ENCODE measurements around the gene RHOF.

Gene RHOF

DNA sequence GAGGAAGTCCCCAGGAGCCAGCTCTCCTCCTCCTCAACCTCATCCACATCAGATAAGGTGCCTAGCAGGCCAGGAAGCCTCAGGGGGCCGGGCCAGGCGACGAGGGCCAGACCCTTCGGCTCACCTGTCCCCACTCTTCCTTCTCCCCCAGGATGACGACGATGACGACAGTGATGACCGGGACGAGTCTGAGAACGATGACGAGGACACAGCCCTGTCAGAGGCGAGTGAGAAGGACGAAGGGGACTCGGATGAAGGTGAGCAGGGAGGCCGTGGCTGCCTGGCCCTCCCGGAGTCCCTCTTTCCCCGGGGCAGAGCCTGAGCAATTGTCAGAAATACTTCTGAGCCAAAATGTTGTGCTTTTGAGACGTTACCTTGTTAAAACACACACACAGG, 24.2 kb upstream of the RHOF start:
- DNase-seq = no peak

DNA sequence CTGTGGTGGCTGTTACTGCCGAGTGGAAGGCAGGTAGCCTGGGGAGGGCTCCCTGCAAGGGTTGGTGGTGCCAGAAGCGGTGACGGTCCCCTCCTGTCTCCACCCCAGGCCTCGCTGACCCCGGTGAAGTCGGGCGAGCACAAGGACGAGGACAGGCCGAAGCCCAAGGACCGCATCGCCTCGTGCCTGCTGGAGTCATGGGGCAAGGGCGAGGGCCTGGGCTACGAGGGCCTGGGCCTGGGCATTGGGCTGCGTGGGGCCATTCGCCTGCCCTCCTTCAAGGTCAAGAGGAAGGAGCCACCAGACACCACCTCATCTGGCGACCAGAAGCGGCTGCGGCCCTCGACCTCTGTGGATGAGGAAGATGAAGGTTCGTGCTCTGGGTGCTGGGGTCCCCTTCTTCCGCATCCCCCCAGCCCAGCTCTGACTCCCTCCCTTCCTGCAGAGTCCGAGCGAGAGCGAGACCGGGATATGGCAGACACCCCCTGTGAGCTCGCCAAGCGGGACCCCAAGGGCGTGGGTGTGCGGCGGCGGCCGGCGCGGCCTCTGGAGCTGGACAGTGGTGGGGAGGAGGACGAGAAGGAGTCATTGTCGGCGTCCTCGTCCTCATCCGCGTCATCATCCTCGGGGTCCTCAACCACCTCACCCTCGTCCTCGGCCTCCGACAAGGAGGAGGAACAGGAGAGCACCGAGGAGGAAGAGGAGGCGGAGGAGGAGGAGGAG, 23.6 kb upstream of the RHOF start:
- no peak for DNase-seq

DNA sequence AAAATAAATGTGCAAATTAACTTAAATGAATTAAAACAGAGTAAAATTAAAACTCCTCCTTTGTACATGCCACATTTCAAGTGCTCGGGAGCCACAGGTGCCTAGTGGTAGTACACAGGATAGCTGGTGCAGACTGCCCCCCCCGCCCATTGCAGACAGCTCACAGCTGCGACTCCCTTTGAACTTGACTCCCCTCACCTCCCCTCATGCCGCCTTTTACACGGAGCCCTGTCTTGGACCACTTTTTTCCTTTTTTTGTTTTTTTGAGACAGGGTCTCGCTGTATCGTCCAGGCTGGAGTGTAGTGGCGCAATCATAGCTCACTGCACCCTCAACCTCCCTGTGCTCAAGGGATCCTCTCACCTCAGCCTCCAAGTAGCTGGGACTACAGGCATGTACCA, 21.8 kb upstream of the RHOF start:
- no peak for DNase-seq

DNA sequence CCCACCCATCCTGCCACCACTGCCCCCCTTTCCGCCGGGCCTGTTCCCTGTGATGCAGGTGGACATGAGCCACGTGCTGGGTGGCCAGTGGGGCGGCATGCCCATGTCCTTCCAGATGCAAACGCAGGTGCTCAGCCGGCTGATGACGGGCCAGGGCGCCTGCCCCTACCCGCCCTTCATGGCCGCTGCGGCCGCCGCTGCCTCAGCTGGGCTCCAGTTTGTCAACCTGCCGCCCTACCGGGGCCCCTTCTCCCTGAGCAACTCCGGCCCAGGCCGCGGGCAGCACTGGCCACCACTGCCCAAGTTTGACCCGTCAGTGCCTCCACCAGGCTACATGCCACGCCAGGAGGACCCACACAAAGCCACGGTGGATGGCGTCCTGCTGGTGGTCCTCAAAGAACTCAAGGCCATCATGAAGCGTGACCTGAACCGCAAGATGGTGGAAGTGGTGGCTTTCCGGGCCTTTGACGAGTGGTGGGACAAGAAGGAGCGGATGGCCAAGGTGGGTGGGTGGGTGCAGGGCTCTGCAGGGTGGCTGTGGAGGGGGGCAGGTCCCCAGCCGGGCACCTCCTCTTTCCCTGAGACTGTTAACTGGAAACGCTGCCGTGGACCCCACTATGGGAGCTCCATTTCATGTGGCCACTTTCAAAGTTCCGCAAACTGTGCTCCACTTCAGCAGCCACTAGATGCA, 21.1 kb upstream of the RHOF start:
- no peak for DNase-seq

DNA sequence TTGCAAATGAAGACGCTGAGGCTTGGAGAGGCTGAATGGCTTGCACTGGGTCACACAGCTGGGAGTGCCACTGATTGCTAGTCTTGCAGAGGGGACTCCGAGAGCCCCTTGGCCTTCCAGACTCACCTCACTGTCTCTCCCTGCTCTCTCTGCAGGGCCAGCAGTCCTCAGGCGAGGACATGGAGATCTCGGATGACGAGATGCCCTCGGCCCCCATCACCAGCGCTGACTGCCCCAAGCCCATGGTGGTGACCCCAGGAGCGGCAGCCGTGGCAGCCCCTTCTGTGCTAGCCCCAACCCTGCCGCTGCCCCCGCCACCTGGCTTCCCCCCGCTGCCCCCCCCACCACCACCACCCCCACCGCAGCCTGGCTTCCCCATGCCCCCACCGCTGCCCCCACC, 20.5 kb upstream of the RHOF start:
- no peak for DNase-seq

DNA sequence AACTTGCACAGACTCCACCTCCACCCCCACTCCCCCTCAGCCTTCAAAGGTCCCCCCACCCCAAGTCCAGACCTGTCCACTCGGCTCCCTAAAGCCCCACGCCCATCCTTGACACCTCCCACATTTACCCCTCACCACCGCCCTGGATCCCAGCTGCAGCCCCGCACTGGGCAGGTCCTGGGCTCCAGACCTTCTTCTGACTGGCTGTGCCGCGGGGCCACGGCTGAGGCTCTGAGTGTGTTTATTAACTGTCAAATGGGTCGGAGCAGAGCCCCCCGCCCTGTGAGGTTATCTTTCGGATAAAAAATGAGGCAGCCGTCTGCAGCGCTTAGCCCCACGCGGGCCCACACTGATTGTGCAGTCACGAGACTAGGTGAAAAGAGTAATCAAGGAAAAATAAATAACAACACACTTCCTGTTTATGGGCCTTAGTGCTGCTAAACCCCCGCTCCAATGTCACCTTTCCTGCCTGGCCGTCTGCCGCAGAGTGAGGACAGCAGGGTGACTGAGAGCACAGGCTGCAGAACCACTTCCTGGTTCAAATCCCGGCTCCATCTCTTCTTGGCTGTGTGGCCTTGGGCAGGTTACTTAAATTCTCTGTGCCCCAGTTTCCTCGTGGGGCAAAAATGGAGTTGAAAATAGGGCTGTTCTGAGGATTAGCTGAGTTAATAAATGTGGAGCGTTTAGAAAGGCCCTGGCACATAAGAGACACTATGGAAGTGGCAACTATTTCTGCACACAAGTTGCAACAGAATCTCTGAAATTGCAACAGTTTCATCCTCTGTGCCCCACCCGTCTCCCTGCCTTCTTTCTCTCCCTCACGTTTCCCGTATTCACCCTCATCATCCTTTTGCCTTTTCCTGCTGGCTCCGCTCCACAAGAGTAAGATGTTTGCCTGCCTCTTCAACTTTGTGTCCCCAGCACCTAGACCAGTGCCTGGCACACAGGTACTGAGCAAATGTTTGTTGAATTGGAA, 19.7 kb upstream of the RHOF start:
- DNase-seq = no peak

DNA sequence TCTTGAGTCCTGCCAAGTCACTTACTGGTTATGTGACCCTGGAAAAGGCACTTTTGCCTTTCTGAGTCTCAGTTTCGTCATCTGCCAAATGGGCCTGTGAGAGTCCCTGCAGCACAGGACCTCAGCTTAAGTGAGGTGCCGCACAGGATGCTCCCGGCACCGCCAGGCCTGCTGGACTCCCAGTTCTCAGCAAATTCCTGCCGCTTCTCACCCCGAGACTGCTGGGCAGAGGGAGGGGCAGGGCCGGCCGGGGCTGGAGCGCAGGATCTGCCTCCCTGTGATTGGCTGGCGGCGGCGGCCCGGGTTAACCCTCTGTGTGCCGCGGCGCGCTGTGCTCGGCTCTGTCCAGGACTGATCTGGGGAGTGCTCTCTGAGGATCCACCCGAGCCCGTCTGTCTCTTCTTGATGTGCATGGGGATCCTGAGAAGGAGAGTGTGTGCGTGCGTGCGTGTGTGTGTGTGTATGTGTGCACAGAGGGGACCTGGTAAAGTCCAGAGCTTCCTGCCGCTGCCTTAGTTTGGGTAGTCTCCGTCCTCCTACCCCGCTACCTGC, 18.9 kb upstream of the RHOF start:
- DNase-seq = no peak

DNA sequence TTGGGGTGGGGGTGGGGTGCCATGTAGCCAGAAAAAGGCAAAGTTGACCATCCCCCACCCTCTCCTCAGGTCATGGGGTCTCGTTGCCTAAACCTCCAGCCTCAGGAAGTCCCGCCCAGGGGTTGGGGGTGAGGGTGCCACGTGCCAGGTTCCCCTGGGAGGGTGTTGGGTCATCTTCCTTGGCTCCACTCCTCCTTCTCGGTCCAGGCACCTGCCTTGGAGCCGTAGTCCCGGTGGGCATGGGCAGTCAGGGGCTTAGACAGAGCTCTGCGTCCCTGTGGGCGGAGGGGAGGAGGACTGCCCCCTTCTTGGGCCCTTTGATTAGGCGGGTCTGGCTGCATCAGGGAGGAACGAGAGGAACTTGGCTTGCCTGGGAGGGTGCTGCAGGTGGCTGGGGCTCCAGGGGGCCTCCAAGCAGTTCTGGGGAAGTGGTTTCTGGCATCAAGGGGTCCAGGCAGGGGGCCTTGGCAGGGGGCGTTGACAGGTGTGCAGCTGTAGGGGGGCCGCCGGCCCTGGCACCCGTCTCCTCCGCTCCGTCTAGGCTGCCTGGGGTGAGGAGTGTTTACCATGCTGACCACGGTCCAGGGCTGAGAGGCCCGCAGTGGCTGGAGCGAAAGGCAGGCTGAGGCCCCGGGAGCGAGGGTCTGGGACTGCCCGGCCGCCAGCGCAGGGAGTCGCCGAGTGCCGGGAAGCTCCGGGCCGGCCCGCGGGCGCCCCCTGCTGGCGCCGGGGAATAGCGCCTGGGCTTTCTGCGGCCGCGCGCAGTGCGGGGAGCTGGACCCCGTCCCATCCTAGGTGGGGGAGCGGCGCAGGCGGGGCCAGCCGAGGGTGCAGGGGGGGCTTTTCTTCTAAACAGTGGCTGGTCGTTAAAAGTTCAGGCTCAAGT, 18.2 kb upstream of the RHOF start:
- DNase-seq = peak; percentile 68

DNA sequence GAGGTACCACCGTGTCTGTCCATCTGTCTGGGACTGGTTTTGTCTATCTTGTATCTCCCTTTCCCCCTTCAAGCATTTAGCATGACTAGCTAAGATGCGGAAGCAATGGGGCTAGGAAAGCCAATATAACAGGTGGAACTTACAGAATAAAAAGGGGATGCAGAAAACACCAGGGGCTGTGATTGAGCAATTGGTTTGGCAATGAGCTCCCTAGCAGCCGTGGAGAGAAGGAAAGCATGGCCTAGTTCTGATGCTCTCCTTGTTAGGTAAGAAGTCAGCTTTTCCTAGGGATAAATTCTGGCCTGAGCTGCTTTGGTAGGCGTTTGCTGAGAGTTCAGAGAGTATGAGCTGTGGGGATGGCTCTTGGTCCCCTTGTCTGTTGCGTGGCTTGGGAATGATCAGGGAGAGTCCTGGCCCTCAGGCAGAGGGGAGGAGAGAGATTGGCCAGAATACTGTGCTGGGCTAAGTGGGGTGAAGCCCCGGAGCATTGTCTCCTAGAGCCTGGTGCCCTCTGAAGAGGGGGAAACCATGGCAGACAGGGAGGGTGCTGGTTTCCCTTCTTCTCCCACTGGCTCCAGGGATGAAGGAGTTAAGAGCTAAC, 17.4 kb upstream of the RHOF start:
- DNase-seq = no peak

DNA sequence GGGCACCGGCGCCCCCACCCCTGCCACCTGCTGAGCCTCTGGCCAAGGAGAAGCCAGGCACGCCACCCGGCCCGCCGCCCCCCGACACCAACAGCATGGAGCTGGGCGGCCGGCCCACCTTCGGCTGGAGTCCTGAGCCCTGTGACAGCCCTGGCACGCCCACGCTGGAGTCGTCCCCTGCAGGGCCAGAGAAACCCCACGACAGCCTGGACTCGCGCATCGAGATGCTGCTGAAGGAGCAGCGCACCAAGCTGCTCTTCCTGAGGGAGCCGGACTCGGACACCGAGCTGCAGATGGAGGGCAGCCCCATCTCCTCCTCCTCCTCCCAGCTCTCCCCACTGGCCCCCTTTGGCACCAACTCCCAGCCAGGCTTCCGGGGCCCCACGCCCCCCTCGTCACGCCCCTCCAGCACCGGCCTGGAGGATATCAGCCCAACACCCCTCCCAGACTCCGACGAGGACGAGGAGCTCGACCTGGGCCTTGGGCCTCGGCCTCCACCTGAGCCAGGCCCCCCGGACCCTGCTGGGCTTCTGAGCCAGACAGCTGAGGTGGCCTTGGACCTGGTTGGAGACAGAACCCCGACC, 16.8 kb upstream of the RHOF start:
- no peak for DNase-seq

DNA sequence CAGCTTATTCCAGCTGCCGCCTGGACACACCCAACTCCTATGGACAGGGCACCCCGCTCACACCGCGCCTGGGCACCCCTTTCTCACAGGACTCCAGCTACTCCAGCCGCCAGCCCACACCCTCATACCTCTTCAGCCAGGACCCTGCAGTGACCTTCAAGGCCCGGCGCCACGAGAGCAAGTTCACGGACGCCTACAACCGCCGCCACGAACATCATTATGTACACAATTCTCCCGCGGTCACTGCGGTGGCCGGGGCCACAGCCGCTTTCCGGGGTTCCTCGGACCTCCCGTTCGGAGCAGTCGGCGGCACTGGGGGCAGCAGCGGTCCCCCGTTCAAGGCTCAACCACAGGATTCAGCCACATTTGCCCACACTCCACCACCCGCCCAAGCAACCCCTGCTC, 16.2 kb upstream of the RHOF start:
- no peak for DNase-seq

DNA sequence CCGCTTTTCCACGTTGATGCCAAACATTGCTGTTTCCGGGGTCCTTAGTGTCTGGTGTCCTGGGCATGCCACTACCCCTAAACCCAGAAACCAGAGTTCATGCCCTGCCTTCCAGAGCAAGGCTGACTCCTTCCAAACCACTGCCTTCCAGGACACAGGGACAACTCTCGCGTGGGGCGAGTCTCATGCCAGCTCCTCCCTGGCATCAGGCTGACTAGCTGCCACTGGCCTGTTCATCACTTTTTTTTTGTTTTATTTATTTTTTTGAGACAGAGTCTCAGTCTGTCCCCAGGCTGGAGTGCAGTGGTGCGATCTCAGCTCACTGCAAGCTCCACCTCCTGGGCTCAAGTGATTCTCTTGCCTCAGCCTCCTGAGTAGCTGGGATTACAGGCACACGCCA, 15.1 kb upstream of the RHOF start:
- no peak for DNase-seq

DNA sequence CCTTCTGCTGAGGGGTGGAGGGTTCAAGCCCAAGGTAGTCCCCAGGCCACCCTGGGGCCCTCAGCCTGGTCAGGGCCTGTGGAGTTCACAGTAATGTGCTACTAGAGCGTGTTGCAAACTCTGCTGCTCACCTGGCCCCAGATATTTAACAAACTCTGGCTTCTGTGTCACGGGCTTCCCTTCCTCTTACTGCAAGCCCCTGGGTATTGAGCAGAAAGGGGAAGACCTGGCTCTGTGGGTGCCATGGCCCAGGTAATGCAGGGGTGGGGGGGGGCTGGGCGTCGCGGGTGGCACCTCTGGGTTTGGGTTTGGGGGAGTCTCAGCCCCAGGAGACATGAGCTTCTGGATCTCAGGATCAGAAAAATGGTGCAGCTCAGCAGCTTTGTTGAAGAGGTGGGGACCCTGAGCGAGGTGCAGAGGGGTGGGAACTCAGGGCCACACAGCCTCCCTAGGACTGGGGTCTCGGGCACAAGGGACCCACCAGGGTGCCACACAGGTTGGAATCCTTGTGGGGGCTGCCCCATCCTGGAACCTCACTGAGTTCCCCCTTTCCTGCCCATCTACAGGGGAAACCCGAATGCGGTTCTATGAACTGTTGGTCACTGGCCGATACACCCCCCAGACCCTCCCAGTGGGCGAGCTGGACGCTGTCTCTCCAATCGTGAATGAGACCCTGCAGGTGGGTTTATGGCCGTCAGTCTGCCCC, 14.3 kb upstream of the RHOF start:
- no peak for DNase-seq

DNA sequence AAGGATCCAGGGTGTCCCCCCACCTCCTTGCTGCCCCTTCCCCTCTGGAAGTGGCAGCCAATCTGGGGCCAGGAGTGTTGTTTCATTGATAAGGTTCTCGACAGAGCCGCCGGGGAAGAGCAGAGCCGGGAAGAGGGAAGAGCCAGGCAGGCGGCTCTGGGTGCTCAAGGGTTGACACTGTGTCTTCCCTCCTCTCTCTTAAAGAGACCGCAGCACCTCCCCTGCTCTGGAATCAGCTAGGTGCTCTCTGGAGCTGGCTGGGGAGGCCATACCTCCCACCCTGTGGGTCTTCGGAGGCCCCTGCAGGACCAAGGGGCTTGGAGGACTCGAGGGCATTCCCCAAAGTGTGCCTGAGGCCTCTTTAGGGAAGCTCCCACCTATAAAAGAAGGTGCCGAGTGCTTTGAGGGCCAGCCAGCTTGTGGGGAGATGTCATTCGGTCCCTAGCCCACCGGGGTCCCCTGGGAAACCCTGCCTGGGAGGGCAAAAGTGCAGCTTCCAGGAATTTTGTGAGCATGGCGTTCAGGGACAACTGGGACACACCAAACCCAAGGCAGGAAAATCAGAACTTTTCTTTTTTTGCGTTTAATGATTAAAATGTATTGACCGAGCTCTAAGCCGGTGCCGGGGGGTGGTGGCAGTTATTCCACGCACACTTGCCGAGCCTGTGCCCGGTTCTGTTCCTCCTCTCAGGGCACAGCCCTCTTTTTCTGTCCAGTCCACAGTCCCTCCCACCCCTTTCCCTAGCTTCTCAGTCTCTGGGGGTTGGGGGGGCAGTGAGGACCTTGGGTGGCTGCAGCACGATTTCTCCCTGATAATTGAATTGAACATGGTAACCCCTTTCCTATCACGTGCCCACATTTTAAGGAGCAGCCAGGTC, 13.3 kb upstream of the RHOF start:
- DNase-seq = no peak

DNA sequence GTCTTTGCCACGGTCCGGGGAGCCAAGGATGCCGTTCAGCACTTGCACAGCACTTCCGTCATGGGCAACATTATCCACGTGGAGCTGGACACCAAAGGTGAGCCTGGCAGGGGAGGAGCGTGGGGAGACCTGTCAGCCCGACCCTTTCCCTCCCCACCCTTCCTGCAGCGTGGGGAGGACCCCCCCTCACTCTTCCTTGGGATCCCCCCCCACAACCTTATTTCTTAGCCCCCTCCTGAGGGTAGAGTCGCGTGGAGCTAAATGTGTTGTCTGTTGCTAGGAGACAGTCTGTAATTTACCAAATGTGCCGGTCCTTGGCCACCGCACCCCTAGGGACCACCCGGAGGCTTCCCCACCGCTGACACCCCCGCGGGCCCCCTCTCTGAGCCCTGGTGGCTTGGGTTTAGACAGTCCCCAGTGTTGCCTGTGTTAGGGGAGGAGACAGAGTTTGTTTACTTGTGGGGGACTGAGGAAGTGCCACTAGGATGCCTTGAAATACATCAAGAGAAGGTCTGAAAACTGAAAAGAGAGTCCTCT, 12.6 kb upstream of the RHOF start:
- DNase-seq = peak; percentile 66

DNA sequence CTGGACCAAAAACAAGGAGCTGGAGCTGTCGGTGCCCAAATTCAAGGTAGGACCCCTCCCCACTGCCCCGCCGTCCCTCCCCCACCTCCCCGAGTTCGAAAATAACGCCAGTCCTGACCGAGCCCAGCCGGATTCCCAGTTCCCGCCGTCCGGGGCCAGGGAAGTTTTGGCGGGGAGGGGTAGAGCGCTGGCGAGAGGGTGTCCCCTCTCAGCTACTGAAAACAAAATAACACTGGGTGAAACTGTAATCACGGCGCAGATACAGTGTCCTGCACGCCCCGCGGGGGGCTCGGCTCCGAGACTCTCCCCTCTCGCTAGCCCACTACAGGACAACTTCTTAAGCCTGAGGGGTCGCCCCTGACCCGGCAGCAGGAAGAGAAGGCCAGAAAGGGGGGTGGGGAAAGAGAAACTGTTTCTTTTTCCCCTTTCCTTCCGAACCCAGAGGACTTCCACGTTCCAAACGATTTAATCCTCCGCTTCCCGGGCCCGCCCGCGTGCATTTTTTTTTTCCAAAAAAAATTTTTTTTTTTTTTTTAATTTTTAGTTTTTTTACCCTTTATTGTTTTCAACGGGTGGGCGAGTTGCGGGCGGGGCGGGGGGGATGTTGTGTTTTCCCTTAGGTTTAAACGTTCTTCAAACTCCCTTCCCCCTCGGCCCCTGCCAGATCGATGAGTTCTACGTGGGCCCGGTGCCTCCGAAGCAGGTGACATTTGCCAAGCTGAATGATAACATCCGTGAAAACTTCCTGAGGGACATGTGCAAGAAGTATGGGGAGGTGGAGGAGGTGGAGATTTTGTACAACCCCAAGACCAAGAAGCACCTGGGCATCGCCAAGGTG, 11.9 kb upstream of the RHOF start:
- peak; percentile 30 for DNase-seq

DNA sequence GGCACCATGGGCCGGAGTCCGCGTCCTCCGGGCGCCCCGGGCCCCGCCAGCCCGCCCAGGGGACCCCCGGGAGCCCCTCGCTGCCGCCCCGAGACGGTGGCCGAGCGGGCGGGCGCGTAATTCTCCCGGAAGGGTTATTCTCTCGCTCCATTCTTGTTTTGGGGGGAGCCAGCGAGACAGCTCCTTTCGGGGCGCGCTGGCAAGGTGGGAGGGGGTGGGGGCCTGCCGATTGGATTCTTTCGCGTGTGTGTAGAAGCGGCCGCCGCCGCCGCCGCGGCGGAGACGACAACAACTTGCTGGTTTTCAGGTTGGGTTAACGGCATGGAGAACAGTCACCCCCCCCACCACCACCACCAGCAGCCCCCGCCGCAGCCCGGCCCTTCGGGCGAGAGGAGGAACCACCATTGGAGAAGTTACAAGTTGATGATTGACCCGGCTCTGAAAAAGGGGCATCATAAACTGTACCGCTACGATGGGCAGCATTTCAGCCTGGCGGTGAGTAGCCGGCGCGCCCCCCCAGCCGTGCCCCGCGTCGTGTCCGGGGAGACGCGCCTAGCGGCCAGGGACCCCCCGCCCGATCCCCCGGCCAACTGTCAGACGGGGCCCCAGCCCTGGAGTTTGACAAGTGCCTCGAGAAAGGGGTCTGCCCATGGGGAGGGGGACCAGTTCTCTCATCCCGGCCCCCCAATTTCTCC, 11.1 kb upstream of the RHOF start:
- peak; percentile 71 for DNase-seq

Measured in CD4-positive, alpha-beta T cell treated with Interleukin-10 for 1 hour (primary cell).